GM15510 (cell line): ENCODE results near the gene EXOSC6.

Experiments used
- POLR2A ChIP-seq: IDR thresholded peaks from 3 replicates; pipeline ENCODE4 v1.6.1; 2011; ENCODE audit warnings: borderline replicate concordance; ENCODE audit not compliant: insufficient read length; ENCODE audit errors: extremely low read depth

The EXOSC6 gene

DNA sequence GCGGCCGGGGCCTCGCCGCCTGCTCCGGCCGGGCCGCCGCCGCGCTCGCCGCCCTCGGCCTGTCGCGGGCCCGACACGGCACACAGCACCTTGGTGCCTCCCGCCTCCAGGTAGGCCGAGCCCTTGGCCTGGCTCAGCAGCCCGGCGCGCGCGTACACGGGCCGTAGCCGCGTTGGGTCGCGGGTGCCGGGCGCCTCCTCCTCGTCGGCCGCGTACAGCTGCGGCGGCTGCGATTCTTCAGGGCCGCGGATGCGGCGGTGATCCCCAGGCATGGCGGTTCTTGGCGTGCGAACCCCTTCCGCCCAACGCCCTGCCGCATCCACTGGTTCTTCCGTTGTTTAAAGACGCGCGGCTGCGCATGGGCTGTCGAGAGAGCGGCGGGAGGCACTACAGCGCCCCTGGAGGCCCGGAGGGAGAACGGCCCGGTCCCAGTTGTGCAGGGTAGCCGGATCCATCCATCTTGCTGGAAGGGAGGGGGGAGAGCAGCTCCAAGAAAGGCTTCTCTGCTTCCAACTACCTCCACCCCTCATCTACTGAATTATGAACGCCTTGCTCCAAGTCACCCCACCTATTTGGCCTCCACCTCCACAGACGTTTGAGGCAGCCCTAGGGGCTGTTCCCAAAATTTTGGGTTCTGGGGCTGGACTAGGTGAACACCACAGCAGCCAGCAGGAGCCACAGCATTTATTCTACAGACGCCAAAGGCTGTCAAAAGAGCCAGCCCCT lies at the start of gene EXOSC6:
Gene EXOSC6, minus strand, starts transcription at position 312 of the 726 bp plus-strand sequence. Its CDS starts 40 bp downstream, at position 272.
- TF ChIP-seq POLR2A: peak; percentile 92

GRCh38 chr16:70301121-70301520 lies 49.4 kb upstream of the EXOSC6 start:
- no peak for TF ChIP-seq POLR2A

GRCh38 chr16:70298988-70299938 lies 47.5 kb upstream of the EXOSC6 start, which contains the start of gene DDX19B:
Gene DDX19B (plus strand): TSS chr16:70299186. CDS start chr16:70299298, 112 bp downstream.
- TF ChIP-seq POLR2A: peak; percentile 91

- TF ChIP-seq POLR2A: no peak
These were observed 43.9 kb upstream of the EXOSC6 start for GRCh38 chr16:70295634-70296033.

GRCh38 chr16:70294385-70295025 lies 42.8 kb upstream of the EXOSC6 start:
- TF ChIP-seq POLR2A: no peak

DNA sequence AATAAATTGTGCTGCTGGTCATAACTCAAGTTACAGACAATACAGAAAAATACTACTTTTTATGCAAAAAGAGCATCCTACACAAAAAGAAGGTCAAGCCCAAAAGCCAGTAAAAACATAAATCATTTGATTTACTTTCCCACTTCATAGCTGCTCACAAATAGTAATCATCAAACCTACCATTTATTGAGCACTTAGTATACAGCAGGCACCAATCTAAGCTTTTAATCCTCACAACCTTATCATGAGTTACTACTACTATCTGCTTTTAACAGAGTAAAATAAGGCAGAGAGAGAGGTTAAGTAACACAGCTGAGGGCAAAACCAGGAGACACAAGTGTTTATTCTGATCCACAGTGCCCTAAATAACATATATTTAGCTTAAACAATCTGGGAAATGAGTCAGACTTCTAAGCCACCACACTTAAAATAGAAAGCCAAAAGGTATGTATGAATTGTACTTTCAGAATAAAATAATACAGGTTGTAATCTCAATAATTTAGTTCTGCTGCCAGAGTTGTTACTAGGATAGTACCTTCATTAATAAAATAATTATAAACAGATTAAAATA lies 39.3 kb upstream of the EXOSC6 start:
- no peak for TF ChIP-seq POLR2A

GRCh38 chr16:70289229-70290094 lies 37.7 kb upstream of the EXOSC6 start, which contains the start of gene AARS1:
Gene AARS1 (minus strand): TSS chr16:70289506. CDS start chr16:70282763, 6,743 bp downstream.
- TF ChIP-seq POLR2A: peak; percentile 98

- no peak for TF ChIP-seq POLR2A
These were observed 24.7 kb upstream of the EXOSC6 start for GRCh38 chr16:70276392-70276791.

DNA sequence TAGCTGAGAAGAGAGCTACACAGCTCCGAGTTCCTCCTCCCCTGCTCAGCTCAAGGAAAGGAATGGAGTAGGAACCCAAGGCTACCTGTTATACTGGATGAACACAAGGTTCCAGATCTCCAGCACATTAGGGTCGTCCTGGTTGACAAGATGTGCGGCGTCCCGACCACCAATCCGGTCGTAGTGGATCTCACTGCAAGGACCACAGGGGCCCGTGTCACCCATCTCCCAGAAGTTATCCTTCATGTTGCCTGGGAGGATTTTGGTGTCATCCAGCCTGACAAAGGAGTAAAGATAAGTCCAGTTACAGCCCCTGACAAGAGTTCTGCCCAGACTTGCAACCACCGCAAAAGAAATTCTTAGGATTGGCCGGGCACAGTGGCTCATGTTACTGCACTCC lies 20.0 kb upstream of the EXOSC6 start:
- TF ChIP-seq POLR2A: no peak

GRCh38 chr16:70270176-70270575 lies 18.4 kb upstream of the EXOSC6 start:
- no peak for TF ChIP-seq POLR2A

GRCh38 chr16:70269471-70269870 lies 17.7 kb upstream of the EXOSC6 start:
- TF ChIP-seq POLR2A: no peak

DNA sequence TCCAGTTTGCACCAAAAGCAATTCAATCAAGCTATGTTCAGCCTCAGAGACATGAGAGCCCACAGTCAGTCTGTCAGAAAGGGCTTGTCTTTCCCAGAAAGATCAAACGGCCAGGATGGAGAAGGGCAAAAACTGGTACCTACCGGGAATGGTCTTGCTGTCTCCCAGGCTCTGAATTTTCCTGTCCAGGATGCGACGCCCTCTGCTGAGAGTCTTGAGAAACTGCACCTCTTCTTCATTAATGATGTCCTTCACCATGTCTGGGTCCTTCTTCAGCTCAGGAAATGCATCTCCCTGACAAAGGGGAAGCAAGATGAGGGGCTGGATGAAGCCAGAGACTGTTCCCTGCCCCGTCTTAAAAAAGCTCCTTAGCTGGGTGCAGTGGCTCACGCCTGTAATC lies 15.8 kb upstream of the EXOSC6 start:
- TF ChIP-seq POLR2A: no peak

DNA sequence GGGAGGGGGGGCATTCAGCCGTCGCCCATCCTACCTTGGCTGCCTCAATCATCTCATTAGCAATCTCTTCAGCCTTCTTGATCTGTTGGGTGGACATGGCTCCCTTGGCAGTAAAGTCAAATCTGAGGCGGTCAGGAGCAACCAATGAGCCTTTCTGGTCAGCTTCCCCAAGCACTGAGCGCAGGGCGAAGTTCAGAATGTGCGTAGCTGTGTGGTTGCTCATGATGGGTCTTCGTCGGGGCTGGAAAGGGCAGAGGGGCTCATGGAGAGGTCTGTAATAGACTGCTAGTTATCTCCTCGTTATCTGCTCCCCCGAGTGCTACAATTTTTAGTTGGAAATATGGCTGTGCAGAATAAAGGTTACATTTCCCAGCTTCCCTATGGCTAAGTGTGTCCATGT lies 7.2 kb upstream of the EXOSC6 start:
- TF ChIP-seq POLR2A: no peak

DNA sequence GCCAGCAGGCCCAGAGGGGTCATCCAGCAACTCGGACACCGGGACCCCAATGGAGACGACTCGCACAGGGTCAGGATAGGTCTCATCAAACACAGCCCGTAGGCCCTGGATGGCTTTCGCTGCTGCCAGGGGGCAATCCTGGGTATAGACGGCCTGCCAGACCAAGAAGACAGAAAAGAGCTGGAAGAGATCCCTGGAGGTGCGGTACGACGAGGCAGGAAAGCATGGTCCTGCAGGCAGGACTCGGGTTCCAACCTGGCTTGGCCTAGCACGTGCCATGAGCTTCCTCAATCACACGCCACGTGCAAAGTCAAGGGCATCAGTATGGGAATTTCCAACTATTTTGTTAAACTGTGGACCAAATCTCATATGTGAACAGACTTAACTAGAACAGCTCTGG lies 6.3 kb upstream of the EXOSC6 start:
- no peak for TF ChIP-seq POLR2A
